NCI-H460 (cell line): Measurements from ENCODE around the gene MAP2K3. TPM values are rescaled to one million over a fixed set of nuclear protein-coding genes. Genes with fewer than 3 reads are reported as not detected.
A peak's percentile ranks its signal among the peaks of the same experiment; 100 is the strongest.

Source experiments
- DNase-seq: peaks from one replicate; pipeline ENCODE4 v3.0.0-alpha.2; 2016; ENCODE audit warnings: low read depth; ENCODE audit errors: extremely low read depth
- total RNA-seq: library from RNA; depleted of rRNA; stranded (reverse); fragments of >200 nt; shearing (Covaris generic); gene quantifications from 2 replicates; pipeline ENCODE4 v1.2.3, GENCODE V29; 2014

The MAP2K3 gene
- total RNA-seq, 1 experiment from 2014 or later, result 18.6 TPM

GRCh38 chr17:21252289-21252795 is 32.2 kb upstream of the MAP2K3 start:
- no peak for DNase-seq

GRCh38 chr17:21252796-21253645 is 31.5 kb upstream of the MAP2K3 start, which contains the start of gene NATD1:
Gene NATD1, minus strand, starts transcription at chr17:21253410. Its CDS starts 146 bp downstream, at chr17:21253264.
- peak; percentile 65 for DNase-seq

- DNase-seq, result no peak
Measured at GRCh38 chr17:21253646-21254441, 30.7 kb upstream of the MAP2K3 start.

GRCh38 chr17:21258593-21258992 is 25.9 kb upstream of the MAP2K3 start:
- no peak for DNase-seq

GRCh38 chr17:21262259-21262993 is 22.1 kb upstream of the MAP2K3 start:
- no peak for DNase-seq

GRCh38 chr17:21263376-21263775 is 21.1 kb upstream of the MAP2K3 start:
- DNase-seq, result no peak

- DNase-seq, result no peak
Measured at GRCh38 chr17:21268596-21269188, 15.8 kb upstream of the MAP2K3 start.

GRCh38 chr17:21269394-21269793 is 15.1 kb upstream of the MAP2K3 start:
- DNase-seq, result no peak

GRCh38 chr17:21271454-21272183 is 12.9 kb upstream of the MAP2K3 start:
- DNase-seq, result no peak

- DNase-seq, result no peak
Measured at GRCh38 chr17:21272250-21272649, 12.3 kb upstream of the MAP2K3 start.

GRCh38 chr17:21272881-21273792 is 11.4 kb upstream of the MAP2K3 start:
- no peak for DNase-seq

- DNase-seq, result no peak
Measured at GRCh38 chr17:21275047-21275578, 9.4 kb upstream of the MAP2K3 start.

GRCh38 chr17:21275579-21276263 is 8.8 kb upstream of the MAP2K3 start:
- DNase-seq, result peak; percentile 78

- DNase-seq, result no peak
Measured at GRCh38 chr17:21276264-21276588, 8.3 kb upstream of the MAP2K3 start.

- DNase-seq, result no peak
Measured at GRCh38 chr17:21277332-21277731, 7.2 kb upstream of the MAP2K3 start.

- DNase-seq, result no peak
Measured at GRCh38 chr17:21278450-21279197, 5.9 kb upstream of the MAP2K3 start.

GRCh38 chr17:21279198-21279535 is 5.3 kb upstream of the MAP2K3 start:
- no peak for DNase-seq
